Measurements from ENCODE around the gene OR2M4.

Gene OR2M4

DNA sequence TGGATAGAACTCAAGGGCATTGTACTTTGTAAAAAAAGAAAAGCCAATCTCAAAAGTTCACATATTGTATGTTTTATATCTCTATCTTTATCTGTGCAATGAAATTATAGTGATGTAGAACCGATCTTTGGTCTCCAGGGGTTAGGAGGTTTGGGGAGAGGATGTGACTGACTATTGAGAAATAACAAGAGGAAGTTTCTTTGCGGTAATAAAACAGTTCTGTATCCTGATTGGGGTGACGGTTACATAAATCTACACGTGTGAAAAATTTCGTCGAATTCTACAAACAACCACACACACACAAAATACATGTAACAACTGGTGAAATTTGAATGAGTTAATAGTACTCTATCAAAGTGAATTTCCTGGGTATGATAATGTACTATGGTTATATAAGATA is 57.2 kb downstream of the OR2M4 start:
- no peak for DNase-seq (ENCODE audit: extremely low read depth, low read depth)
- TF ChIP-seq, protein P1, sequence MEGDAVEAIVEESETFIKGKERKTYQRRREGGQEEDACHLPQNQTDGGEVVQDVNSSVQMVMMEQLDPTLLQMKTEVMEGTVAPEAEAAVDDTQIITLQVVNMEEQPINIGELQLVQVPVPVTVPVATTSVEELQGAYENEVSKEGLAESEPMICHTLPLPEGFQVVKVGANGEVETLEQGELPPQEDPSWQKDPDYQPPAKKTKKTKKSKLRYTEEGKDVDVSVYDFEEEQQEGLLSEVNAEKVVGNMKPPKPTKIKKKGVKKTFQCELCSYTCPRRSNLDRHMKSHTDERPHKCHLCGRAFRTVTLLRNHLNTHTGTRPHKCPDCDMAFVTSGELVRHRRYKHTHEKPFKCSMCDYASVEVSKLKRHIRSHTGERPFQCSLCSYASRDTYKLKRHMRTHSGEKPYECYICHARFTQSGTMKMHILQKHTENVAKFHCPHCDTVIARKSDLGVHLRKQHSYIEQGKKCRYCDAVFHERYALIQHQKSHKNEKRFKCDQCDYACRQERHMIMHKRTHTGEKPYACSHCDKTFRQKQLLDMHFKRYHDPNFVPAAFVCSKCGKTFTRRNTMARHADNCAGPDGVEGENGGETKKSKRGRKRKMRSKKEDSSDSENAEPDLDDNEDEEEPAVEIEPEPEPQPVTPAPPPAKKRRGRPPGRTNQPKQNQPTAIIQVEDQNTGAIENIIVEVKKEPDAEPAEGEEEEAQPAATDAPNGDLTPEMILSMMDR (IDR thresholded peaks at IDR 0.05; ENCODE audit: low read depth, low read length, missing control alignments) = no peak
- H3K4me3 ChIP-seq (replicated peaks; ENCODE audit: low read depth, low read length) = no peak overlapping the region
